GM19239 (cell line): Measurements from ENCODE around the gene ZNG1B.
"Not testable (repeated sequence)": the region's sequence is repeated elsewhere in the genome, so short reads cannot be mapped to it uniquely, and the experiment has no call there.

Experiments used
- DNase-seq: peaks from one replicate; pipeline ENCODE4 v3.0.0; 2011; ENCODE audit warnings: low spot score; ENCODE audit not compliant: insufficient read length
- FAIRE-seq: peaks from 2 replicates; lab custom pipeline; 2011; peaks lifted over from hg19 to GRCh38; lab: Jason Lieb, UNC

ZNG1B gene

DNA sequence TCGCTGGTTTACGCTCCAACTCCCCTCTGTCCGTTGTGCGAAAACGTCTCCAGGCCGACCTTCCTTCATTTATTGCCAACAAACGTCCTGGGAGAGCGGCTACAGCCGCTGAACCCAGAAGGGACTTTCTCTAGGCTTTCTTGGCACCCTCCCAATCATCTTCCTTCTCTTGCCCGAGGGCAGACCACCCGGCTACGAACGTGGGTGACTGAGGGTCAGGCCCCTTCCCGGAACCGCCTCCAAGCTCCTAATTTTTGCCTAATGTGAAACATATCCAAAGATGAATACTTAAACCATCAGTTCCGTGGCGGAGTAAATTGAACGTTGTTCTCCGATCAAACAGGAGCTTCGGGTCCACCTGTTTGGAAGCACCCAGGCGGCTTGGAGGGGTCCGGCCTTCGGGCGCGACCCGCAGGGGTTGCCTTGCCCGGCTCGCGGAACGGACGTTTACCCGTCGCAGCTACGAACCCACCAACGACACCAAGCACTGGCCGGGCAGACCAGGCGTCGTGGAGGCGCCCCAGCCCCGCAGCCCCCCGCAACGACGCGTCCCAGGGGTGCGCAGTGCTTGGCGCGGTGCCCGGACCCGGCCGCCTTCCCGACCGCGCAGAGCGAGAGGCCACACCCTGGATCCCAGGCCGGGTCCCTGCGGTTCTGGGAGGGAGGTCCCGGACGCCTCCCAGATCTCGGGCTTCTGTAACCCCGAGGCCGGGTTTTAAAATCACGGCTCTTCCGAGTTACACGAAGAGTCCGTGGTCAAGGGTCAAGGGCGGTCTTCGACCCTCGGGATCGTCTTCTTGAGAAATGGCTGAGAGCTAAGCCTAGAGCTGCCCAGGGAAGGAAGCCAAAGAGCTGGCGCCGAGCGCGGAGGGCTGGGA lies 65.0 kb downstream of the ZNG1B start:
- not testable (repeated sequence) for FAIRE-seq

GRCh38 chr2:113503094-113504042 lies 65.9 kb downstream of the ZNG1B start:
- FAIRE-seq: not testable (repeated sequence)
- peak; percentile 14 for DNase-seq

More for the DNA sequence above, 65.0 kb downstream of the ZNG1B start:
- not testable (repeated sequence) for DNase-seq

GRCh38 chr2:113504081-113504480 lies 66.6 kb downstream of the ZNG1B start:
- FAIRE-seq, DNase-seq: not testable (repeated sequence)

DNA sequence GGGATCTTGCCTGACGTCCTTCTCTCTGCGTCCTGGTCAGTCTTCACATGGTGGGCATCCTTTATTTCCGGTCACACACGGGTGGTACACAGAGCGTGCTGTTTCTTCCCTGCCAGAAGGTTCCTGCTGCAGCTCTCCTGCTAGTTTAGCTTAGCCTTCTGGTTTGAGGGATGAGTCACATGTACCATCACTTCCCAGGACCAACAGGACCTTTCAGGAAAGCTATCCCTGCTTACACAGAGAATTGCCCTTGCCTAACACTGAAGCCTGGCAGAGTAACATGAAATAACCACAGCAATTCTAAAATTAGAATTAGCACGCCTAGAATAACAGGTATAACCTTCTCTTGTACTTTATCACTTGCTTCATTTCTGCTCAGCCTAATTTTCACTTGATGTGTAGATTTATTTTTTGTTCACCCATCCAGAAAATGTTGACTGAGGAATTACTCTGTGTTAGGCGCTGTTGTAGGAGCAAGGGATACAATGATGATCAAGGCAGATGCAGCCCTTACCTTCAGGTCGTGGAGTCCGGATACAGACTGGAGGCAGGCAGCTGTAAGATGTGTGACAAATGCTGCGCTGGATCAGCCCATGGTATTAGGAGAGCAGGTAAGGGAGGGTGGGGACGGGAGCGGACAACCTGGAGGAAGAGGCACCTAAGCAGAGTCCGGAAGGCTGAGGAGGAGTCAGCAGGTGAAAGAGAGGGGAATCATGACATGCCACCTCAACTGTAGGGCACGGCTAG lies 70.1 kb downstream of the ZNG1B start:
- not testable (repeated sequence) for FAIRE-seq, DNase-seq

- not testable (repeated sequence) for DNase-seq, FAIRE-seq
Observed at GRCh38 chr2:113508187-113508586, 70.7 kb downstream of the ZNG1B start.

- not testable (repeated sequence) for DNase-seq, FAIRE-seq
Observed at GRCh38 chr2:113510913-113511312, 73.4 kb downstream of the ZNG1B start.

DNA sequence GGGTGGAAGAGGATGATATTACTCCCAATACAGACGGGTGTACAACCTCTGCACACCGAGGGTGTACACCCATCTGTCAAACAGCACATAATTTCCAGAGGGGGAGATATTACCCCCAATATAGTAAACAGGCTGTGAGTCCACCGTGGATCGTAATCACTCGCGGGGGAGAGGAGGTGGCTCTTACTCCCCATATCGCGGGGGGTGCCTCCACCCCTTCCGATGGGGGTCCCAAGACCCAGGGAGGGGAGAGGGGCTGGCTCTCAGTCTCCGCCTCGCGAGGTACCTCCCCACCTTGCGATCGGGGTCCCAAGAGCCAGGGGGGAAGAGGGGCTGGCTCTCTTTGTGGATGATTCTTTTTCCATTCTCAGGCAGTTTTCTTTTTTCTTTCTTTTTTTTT lies 74.4 kb downstream of the ZNG1B start:
- FAIRE-seq, DNase-seq: not testable (repeated sequence)

DNA sequence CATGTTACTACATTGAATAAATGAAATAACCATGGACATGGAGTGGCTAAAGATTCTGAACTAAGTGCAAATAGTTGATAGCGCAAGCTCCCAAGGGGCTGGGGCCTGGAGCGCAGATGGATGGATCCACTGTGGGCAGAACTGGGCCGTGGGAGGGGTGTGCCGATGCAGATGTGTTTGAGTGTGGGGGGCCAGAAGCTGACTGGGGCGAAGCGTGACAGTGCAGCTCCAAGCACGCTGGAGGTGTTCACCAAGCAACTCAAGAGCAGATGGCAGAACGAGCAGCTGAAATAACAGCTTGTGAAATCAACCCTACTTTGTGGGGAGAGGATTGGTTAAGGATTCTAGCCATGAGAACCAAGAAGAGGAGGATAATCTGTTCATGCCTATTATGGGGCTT lies 78.0 kb downstream of the ZNG1B start:
- not testable (repeated sequence) for FAIRE-seq, DNase-seq

DNA sequence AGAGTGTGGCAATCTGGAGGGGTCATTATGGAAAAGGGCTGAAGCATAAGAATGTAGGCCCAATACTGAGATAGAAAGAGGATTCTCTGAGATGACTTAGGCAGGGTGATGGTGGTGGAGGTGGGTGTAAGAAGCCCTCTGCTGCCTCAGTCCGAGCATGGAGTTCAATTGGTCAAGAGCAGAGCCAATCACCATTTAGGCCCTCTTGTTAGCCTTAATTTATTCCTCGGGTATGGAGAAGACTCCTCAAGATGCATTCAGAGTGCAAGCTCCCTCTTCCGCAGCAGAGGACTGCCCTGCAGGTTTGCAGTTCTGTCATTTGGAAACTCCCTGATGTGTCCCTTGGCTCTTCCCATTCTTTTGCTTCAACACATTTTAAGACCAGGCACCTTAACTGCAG lies 78.5 kb downstream of the ZNG1B start:
- not testable (repeated sequence) for DNase-seq, FAIRE-seq

GRCh38 chr2:113517025-113517424 lies 79.5 kb downstream of the ZNG1B start:
- FAIRE-seq, DNase-seq: not testable (repeated sequence)

DNA sequence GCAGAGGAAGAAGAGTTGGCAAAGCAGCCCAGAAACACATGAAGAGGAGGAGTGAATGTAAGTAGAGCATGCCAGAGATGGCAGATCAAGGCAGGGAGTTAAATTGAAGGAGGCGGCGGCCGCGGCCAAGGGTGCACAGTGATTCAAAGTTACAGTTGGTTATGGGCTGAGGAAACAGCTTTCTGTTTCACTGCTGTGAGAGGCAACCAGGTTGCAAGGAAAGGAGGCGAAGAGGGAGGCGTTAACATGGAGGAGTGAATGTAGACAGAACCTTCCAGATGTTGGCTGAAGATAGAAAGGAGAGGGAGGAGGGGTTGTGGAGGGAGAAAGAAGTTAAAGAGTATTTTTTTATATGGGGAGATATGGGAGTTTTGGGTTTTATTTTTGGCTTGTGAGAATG lies 83.3 kb downstream of the ZNG1B start:
- DNase-seq, FAIRE-seq: not testable (repeated sequence)

DNA sequence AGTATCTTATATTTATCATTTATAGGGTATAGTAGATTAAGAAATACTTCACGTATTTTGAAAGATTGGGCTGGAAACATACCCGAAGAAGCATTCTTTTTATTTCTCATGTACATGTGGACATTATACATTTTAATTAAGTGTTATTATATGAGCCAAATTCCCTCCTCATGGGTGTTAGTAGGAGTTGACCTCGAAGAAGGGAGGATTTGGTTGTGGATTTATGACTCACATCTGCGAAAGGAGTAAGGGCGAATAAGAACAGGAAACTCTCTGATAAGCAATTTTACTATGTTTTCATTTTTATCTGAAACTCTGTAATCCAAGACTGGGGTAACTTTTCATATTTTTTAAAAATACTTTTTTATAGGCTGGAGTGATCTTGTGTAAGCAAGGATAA lies 84.0 kb downstream of the ZNG1B start:
- not testable (repeated sequence) for FAIRE-seq, DNase-seq

DNA sequence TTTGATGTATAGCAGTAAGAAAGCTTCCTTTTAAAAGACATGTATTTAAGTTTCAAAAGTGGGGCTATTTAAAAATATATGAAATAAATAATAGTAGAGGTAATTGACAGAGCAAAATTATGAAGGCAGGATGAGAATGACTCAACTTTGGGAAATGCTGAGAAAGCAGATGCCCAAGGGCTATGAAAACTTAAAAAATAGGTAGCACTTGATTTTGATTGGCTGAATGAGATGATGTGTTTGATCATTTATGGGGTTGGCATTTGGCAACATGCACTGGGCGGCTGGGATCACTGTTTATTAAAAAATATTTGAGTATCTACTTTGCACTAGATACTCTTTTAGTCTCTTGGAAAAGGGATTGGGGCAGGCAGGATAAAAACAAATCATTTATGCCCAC lies 87.5 kb downstream of the ZNG1B start:
- DNase-seq, FAIRE-seq: not testable (repeated sequence)

DNA sequence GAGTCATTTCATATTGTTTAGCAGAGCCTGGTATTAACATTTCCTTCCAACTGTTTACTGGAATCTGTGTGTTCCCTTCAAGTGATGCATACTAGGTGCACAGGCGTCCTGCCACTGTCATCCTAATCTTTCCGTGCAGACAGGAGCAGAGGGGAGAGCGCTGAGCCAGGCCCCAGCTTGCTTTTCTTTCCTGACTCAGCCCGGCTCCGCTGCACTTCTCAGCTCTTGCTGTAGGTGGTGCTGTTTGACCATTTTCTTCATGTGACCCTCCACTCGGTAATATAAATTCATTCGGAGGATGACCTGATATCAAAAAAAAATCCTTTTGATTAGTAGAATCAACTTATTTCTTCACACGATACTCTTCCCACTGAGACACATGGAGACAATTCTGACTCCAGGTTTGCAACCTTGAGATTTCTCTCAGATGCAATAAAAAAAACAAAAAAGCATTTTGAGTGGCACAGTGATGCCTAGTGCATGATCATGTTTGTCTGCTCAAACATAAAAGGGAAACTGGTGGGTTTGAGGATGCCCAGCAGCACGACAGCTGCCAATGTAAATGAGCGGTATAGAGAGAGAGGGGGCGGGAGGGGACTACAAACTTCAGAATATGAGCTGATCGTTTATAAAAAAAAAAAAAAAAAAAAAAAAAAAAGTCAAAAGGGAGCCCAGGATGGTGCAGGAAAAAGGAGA lies 90.0 kb downstream of the ZNG1B start:
- not testable (repeated sequence) for FAIRE-seq

GRCh38 chr2:113528126-113528525 lies 90.6 kb downstream of the ZNG1B start:
- FAIRE-seq, DNase-seq: not testable (repeated sequence)

More for the DNA sequence above, 90.0 kb downstream of the ZNG1B start:
- DNase-seq: not testable (repeated sequence)

GRCh38 chr2:113528904-113529303 lies 91.4 kb downstream of the ZNG1B start:
- not testable (repeated sequence) for FAIRE-seq, DNase-seq

GRCh38 chr2:113532991-113533390 lies 95.5 kb downstream of the ZNG1B start:
- DNase-seq, FAIRE-seq: not testable (repeated sequence)

- not testable (repeated sequence) for DNase-seq, FAIRE-seq
Observed at GRCh38 chr2:113536573-113536972, 99.1 kb downstream of the ZNG1B start.

DNA sequence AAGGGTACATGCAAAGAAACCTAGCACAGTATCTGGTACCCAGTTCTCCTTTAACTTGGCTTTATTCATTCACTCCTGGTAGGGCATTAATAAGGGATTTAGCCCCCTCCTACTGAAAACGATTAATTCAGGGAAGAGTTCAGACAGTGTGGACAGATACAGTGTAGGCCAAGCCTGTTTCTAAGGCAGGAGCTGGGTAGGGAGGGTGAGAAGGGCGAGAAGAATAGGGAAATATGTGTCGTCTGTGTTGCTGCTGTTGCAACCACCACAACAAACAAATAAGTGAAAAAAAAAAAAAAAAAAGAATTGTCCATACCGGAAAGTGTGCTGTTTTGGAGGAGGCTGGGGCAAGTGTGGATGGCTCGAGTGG lies 103.3 kb downstream of the ZNG1B start:
- DNase-seq, FAIRE-seq: not testable (repeated sequence)
